ENCODE data around the gene C14orf132. TPM values are rescaled to one million over a fixed set of nuclear protein-coding genes. Genes with fewer than 3 reads are reported as not detected.

The C14orf132 gene
- total RNA-seq, 1 donor from 2014 or later, result 3.5 TPM

Other genes with a start within 250 kb of the C14orf132 start
- not detected in 2 replicates for gene TUNAR, start 162.5 kb upstream of the C14orf132 start, total RNA-seq
- gene BDKRB2, start 165.5 kb downstream of the C14orf132 start, total RNA-seq, result under 0.01 and 0.26 TPM in 2 replicates
- not detected in 2 replicates for gene BDKRB1, start 216.8 kb downstream of the C14orf132 start, total RNA-seq

Data from dermis microvascular lymphatic vessel endothelial cell (primary cell).